Hepatocyte (in vitro differentiated cells): Measurements from ENCODE around the gene PROCR.
A peak's percentile ranks its signal among the peaks of the same experiment; 100 is the strongest.

Source experiments
- EZH2 ChIP-seq: fragments of 200-600 bp; sonication (generic); IDR thresholded peaks from 2 replicates; pipeline ENCODE4 v1.6.1; 2016; ENCODE audit warnings: antibody characterized with exemption, mild to moderate bottlenecking, borderline replicate concordance
- TF ChIP-seq, protein P1 (sequence below): fragments of 200-600 bp; sonication (generic); IDR thresholded peaks from 2 replicates; pipeline ENCODE4 v1.5.1; 2016; ENCODE audit warnings: antibody characterized with exemption, mild to moderate bottlenecking; ENCODE audit not compliant: poor library complexity

DNA sequence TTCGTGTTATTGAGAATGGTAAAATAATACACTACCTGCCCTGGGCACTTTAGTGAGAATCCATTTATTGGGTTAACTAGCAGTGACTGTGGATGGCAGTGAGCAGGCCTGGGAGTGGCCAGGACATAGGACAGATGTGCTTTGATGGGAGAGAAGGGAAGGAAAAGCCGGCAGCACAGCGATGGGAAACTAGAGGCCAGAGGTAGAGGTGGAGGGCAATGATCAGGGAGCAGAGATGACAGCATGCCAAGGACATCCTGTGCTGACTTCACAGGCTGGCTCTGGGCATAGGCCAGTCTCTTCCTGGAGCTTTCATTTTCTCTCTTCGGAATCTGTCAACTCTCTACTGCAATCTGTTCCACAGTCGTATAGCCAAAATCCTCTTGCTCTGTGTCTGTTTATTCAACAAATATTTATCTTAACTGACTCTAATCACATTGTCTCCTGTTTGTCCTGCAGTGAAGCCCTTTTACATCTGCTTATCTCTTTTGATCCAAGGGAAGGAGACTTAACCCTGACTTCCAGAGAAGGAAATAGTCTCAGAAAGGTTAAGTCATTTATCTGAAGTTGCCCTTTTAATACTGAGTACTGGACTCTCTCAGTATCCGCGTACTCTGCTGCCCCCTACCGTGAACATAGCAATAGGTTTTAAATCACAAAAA, 36.2 kb downstream of the PROCR start:
- TF ChIP-seq, protein P1, sequence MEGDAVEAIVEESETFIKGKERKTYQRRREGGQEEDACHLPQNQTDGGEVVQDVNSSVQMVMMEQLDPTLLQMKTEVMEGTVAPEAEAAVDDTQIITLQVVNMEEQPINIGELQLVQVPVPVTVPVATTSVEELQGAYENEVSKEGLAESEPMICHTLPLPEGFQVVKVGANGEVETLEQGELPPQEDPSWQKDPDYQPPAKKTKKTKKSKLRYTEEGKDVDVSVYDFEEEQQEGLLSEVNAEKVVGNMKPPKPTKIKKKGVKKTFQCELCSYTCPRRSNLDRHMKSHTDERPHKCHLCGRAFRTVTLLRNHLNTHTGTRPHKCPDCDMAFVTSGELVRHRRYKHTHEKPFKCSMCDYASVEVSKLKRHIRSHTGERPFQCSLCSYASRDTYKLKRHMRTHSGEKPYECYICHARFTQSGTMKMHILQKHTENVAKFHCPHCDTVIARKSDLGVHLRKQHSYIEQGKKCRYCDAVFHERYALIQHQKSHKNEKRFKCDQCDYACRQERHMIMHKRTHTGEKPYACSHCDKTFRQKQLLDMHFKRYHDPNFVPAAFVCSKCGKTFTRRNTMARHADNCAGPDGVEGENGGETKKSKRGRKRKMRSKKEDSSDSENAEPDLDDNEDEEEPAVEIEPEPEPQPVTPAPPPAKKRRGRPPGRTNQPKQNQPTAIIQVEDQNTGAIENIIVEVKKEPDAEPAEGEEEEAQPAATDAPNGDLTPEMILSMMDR, result peak; percentile 90
- no peak for TF ChIP-seq EZH2
